Measurements from ENCODE around the gene SLC38A8.

Gene SLC38A8

DNA sequence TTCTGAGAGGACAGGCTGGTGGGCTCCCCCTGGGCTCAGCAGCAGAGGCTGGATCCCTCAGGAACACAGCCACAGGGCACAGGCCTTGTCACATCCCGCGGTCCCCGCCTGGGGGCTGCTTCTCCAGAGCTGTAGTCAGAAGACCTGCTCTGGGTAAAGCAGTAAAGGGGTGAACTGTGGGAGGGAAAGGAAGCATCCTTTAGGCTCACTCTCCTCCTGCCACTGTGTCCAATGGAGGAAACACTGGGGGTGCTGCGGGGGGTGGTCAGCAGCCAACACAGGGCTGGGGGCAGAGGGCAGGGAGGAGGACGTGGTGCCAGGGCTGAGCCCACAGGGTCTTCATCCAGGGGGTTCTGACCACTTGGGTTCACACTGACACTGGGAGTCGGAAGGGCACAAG, 5.0 kb upstream of the SLC38A8 start:
- no peak for DNase-seq

DNA sequence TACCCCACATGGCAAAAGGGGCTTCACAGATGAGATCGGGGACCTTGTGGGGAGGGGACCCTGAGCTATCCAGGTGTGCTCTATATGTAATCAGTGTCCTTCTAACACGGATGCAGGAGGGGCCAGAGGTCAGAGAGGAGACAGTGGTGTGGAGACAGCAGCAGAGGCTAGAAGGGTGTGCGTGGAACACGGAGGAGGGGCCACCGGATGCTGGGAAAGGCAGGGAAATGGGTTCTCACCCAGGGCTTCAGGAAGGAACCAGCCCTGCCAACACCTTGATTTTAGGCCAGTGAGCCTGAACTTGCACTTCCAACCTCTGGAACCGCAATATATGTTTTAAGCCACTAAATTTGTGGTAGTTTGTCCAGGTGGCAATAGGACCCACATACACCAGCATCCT, 4.6 kb upstream of the SLC38A8 start:
- DNase-seq, result no peak

- DNase-seq, result no peak
Observed at GRCh38 chr16:84045818-84046470, 3.3 kb upstream of the SLC38A8 start.

- no peak for DNase-seq
Observed at GRCh38 chr16:84045001-84045817, 2.6 kb upstream of the SLC38A8 start.

DNA sequence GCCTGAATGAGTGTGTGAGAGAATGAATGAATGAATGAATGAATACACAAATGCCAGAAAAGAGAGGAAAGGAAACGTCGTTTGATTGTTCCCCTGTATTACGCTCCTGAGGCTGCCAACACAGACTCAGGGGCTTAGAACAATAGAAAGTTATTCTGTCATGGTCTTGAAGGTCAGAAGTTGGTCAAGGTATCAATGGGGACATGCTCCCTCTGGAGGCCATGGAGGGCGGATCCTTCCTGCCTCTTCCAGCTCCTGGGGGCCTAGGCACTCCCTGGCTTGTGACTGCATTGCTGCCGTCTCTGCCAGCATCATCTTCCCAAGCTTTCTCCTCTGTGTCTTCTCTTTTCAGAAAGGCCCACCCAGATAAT, 1.5 kb upstream of the SLC38A8 start:
- DNase-seq, result no peak

- no peak for DNase-seq
Observed at GRCh38 chr16:84043486-84044117, 1.0 kb upstream of the SLC38A8 start.

- no peak for DNase-seq
Observed at GRCh38 chr16:84042879-84043485, 387 bp upstream of the SLC38A8 start.

GRCh38 chr16:84041881-84042280, 714 bp downstream of the SLC38A8 start:
- no peak for DNase-seq

- DNase-seq, result no peak
Observed at GRCh38 chr16:84040823-84041820, 1.5 kb downstream of the SLC38A8 start.

DNA sequence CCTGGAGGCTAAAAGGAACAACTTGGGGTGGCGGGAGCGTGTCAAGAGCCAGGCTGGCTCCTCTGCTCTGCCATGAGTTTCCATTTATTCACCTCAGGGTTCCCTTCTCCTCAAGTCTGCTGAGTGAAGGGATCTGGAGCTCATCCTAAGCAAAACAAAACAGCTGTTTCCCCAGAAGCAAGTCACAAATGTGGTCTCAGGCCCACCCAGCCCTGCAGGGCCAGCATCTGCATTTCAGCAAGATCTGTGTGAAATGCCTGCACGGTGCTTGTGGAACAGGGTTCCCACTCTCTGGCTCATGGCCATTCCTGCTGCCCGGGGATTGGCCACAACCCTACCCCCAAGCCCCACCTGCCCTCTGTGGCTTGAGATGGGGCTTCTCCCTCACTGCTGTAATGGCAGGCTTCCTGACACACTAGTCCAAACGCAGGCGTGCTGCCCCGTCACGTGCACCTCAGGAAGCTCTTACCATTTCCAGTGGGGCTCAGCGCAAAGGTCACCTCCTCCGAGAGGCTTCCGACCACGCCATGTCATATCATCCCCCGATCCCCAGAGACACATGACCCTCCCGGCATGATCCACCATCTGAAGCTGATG, 2.3 kb downstream of the SLC38A8 start:
- no peak for DNase-seq

DNA sequence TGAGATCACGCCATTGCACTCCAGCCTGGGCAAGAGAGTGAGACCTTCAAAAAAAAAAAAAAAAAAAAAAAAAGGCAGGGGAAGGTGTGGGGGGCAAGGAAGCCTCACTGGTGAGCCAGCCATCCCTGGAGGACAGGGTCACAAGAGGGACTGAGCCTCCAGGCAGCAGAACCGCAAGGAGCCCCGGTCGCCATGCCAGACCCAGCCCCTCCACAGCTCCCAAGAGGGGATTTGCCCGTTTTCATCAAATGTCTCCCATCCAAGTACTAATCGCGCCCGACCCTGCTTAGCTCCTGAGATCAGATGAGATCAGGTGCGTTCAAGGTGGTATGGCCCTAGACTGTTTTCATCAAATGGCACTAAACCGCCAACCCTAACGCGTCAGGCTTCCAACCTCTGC, 2.9 kb downstream of the SLC38A8 start:
- no peak for DNase-seq

DNA sequence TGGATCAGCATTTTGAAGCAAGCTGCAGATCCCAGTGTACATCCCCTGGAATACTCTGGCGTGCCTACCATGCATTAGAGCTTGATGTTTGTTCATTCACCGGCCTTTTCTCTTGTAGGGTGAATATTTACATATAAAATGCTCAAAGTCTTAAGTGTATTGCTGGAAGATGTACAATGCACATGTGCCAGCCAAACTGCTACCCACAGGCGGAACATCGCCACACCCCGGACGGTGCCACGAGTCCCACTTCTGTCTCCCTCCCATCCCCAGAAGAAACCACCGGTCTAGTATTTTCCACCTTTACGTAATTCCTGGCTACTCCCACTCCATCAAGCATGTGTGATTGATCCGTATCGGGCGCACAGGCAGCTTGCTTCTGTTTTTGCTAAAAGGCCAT, 4.1 kb downstream of the SLC38A8 start:
- DNase-seq, result no peak

GRCh38 chr16:84036982-84037425, 5.6 kb downstream of the SLC38A8 start:
- DNase-seq, result no peak

DNA sequence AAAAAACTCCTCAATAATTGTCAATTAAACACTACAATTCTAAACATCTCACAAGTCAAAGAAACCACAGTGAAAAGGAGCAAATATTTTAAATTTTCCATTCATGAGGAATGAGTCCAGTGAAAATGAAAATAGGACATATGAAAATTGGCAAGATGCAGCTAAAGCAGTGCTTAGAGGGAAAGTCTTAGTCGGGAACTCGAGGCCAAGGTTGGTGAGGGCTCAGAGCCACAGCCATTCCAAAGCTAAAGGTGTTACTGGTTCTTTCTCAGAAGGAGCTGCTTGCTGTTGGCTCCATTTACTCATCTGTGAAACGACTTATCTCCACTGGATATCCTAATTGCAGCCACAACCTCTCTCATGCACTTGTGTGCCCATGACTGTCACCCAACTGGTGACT, 6.5 kb downstream of the SLC38A8 start:
- no peak for DNase-seq

- DNase-seq, result no peak
Observed at GRCh38 chr16:84034516-84034915, 8.1 kb downstream of the SLC38A8 start.

- DNase-seq, result no peak
Observed at GRCh38 chr16:84033251-84034195, 9.1 kb downstream of the SLC38A8 start.

DNA sequence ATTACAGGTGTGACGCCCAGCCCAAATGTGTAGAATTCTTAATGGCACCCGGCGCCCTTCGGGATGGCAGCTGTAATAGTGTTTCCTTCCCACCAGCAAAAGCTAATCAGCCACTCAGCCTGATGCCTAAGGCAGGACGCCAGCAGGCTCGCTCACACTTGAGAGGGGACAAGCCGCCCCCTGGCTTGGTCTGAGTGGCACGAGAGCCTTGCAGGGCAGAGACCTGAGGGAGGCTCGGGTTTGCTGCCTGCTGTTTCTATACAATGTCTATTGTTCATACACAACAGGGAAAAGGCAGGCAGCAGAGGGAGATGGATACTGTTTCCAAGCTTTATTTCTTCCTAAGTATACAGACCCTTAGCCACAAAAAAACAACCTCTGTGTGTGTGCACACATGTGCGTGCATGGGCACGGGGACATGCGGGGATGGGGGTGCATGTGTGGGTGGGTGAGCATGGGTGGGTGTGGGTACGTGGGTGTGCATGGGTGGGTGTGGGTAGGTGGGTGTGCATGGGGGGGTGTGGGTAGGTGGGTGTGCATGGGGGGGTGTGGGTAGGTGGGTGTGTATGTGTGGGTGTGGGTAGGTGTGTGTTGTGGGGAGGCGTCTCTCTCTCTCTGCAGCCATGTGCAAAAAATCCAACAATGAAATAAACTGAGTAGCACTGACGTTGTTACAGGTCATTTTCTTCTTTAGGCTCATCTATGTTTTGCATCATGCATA, 10.0 kb downstream of the SLC38A8 start:
- no peak for DNase-seq

DNA sequence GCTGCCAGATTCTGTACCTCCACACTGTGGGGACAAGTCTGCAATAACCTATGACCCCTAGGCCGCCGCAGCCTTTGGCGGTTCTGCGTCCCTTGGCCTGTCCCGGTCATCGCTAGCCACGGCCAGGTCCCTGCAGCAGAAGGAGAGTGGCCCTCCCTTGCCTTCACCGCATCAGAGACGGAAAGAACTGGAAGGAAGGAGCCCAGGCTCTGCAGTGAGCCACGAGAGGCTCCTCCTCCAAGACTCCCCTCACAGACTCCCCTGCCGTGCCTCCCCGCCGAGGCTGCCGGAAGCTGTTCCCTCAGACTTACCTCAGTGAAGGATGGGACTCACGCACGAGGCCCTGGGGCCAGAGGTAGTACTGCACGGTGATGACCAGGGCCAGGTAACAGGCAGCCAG, 11.0 kb downstream of the SLC38A8 start:
- DNase-seq, result no peak

- DNase-seq, result no peak
Observed at GRCh38 chr16:84029297-84030047, 13.1 kb downstream of the SLC38A8 start.
